DMS53 treated with DMSO at 0.1 percent for 48 hours (cell line): Measurements from ENCODE around the gene CSNK1A1.
"Not testable (repeated sequence)": the region's sequence is repeated elsewhere in the genome, so short reads cannot be mapped to it uniquely, and the experiment has no call there.

Source experiments
- DNase-seq: peaks from one replicate; lab custom pipeline; 2025; ENCODE audit not compliant: unreplicated experiment; lab: John Stamatoyannopoulos, UW

The CSNK1A1 gene

DNA sequence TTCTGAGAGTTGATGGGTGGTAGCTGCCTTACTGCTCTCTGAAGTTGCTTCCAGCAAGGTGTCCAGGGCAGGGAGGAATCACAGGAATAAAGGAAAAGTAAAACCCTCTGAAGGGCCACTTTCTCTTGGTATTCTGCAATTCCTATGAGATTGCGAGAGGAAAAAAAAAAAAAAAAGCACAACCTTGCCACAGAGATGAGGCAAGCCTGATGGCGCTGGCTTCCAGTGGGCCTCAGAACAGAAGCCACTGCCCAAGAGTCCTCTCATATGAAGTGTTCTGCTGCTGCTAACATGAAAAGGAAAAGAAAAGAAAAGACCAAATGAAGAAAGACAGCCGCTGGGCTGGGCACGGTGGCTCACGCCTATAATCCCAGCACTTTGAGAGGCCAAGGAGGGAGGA lies 91.3 kb downstream of the CSNK1A1 start:
- DNase-seq = no peak

DNA sequence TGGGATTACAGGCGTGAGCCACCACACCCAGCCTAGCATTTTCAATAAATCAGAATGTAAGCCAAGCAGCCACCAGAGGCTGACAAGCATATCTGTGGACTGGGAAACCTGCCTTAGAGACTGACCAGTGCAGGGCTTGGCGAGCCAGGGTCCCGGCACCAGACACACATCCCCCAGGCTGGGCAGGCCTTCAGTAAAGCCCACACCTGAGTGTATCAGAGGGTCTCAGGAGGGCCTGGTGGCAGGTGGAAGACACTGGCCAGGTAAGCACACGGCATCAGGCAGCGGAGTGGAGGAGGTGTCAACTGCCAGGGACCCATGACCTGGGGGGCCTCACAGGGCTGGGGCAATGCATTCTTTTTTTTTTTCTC lies 93.9 kb downstream of the CSNK1A1 start:
- DNase-seq = no peak

DNA sequence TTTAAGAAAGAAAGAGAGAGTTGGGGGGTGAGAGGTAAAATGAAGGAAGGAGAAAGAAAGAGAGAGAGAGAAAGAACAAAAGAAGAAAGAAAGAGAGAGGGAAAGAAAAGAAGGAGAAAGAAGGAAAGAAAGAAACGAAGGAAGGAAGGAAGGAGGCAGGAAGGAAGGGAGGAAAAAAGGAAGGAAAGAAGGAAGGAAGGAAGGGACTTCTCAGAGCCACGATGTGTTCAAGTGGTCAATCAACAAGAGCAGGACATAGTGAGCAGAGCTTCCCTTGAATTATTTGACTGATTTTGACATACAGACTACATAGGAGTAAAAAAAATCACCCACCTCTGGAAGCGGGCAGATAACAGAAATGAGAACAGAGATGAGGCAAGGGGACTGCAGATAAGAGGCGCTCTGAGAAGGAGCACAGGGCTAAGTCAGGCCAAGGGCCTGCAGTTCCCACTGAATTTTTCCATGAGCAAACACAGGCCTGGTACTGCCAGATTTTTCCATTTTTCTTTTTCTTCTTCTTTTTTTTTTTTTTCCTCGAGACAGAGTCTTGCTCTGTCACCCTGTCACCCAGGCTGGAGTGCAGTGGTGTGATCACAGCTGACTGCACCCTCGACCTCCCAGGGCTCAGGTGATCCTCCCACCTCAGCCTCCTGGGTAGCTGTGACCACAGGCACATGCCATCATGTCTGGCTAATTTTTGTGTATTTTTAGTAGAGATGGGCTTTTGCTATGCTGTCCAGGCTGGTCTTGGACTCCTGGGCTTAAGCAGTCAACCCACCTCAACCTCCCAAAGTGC lies 94.4 kb downstream of the CSNK1A1 start:
- no peak for DNase-seq

DNA sequence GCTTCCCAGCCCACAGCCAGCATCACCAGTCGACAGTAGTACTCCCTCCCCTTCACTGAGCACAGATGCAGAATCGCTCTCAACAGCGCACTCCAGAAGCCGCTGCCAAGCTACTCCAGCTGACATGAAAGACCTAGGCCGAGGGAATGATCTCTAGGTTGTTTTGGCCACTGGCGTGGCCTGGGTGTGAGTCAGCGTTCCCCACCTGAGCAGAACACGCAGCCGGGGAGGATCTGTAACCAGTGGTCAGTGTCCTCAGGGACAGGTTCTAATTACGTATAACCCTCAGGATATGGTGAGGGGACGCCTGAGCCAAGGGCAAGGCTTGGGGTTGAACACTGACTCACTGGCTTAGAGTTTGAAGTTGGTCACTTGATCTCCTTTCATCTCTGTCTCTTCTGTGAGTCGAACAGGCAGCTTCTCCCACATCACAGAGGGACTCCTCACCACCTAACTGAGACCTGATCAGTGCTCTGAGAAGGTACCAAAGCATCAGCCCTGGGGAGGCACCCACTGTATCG lies 95.3 kb downstream of the CSNK1A1 start:
- no peak for DNase-seq

DNA sequence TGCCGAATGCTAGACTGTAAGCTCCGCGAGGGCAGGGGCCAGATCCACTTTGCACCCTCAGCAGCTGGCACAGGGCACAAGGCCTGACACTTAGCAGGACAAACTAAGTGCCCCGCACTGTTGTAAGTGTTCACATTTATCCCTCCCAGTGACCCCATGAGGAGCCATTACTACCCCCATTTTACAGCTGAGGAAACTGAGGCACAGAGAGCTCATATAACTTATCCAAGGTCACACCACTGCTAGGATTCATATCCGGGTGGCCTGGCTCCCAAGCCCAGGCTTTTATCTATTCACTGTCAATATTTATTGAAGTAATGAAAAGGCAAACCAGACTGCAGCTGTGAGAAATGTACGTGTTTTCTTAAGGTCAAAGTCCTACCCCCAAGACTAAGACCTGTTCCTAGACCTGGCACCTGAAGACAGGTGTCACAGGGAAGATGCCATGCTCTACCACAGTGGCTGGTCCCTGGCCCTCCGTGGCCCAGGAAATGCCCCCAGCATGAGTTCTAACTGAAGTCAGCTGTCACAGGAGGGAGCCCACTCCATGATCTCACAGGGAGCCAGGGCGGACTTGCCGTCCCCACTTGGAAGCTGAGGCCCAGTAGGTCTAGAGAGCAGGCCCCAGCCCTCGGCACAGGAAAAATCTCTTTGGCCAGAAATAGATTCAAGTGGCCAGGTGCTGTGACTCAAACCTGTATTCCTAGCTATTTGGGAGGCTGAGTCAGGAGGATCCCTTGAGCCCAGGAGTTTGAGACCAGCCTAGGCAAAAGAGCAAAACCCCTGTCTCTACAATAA lies 97.4 kb downstream of the CSNK1A1 start:
- DNase-seq = no peak

DNA sequence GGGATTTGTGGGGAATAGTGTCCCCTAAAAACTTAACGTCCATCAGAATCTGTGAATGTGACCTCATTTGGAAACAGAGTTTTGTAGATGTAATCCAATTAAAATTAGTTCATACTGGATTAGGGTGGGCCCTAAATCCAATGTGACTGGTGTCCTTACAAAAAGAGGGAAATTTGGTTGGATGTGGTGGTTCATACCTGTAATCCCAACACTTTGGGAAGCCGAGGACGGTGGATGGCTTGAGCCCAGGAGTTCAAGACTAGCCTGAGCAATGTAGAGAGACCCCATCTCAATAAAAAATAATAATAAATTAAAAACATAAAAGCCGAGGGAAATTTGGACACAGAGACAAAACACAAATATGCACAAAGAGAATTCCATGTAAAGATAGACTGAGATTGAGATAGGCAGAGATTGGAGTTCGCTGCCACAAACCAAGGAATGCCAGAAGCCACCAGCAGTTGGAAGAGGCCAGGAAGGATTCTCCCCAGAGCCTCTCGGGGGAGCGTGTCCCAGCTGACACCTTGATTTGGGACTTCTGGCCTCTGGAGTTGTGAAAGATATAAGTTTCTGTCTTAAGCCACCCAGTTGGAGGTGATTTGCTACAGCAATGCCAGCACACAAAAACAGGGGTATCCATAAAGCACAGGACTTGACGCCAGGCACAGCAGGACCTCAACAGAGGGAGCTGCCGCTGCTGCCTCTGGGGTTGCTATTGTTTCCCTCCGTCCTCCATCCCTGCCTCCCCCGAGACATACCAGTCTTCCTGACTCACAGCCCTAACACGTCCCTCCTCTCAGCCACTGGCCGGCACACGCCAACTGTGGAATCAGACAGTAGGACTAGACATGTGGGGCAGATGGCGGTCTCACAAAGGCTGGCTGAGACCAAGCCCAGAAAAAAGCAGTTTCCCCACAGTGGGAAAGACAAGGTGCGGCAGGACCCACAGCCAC lies 98.3 kb downstream of the CSNK1A1 start:
- DNase-seq = no peak

DNA sequence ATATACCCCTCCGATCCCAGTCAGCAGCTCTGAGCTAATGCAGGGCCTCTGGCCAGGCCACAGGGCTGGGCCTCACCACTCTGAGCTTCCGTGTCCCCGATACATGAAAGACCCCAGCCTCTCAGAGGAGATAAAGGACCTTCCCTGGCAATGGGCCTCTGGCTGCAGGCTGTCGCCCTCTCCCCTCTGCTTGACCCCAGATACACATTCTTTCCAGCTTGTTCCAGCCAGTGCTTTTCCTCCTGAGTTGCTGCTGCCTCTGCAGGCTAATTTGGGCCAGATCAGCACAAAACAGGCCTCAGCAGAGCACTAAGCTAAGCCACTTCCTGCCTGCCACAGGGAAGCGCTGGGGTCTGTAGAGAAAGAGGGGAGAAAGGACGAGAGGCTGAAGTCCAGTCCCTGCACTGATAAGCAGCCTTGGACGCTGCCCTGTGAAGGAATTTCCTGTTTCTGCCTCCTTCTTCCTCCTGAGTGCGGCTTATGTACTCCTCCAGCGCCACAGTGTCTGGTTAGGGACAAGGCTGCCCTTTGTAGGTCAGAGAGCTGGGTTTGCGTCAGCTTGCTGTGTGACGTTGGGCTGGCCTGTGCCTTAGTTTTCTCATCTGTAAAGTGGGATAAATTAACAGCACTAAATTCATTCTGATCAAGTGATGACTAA lies 99.1 kb downstream of the CSNK1A1 start:
- no peak for DNase-seq

DNA sequence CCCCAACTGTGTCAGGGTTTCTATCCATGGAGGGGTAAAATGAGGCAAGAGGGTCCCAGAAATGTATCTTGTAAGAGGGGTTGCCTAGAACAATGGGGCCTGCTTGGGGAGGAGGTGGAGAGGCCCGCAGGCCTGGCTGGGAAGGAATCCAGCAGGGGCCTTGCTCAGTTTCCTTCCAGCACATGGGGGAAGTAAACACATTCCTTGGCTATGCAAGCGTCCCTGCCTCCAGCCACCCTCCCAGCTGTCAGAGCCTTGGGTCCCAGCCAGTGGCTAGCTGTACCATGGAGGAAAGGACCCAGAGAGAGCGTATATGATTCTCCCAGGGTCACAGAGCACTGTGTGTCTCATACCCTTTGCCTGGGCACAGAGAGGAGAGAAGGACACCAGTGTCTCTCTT lies 101.0 kb downstream of the CSNK1A1 start:
- no peak for DNase-seq

DNA sequence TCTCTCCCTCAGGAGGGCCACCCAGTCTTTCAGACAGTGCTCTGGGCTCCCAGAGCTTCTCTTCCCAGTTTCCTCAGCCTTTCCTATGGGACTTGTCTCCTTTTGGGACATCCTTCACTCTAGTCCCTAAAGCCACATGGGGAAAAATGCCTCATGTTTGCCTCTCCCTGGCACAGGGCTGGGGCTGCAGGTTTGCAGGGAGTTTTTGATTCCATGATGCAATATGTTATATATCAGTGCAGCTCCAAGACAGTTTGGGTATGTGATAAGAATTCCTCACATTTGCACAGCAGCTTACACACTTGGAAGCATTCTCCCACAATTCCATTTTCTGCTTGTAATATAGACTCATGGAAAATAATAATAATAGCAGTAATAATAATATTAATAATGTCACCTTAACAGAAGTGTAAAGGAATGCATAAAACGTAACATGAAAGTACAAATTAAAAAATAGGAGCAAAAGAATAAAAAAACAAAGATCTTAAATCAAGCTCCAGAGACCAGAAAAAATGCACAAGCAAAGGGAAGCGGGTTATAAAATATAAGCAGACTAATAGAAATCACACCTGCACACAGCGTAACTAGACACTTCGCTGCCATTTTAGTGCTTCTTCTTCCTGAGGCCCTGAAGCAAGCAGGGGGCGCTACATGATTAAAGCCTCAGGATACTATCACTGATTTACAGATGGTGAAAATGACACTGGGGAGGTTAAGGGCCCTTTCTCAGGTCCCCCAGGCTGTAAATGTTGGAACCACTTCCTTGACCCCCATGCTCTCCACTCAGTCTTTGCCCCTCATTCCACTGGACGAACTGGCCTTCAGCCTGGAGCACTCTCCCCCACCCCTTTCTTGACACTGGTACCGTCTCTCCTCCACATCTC lies 102.2 kb downstream of the CSNK1A1 start:
- DNase-seq = peak; percentile 31

DNA sequence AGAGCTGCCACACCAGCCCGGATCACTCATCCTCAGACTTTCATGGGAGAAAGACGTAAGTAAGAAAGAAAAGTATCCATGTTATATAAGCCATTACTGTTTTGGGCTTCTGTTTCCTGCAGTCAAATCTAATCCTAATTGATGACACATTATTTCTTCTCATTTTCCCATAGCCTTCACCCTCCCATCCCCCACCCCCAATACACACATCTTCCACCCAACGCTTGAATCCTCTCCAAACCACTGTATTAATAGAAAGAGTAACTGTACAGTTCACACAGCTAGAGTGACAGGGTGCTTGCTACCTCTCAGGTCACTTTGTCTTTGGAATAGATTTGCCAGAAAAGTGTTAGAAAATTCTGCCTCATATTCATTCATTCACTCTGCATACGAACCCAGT lies 102.8 kb downstream of the CSNK1A1 start:
- DNase-seq = no peak

DNA sequence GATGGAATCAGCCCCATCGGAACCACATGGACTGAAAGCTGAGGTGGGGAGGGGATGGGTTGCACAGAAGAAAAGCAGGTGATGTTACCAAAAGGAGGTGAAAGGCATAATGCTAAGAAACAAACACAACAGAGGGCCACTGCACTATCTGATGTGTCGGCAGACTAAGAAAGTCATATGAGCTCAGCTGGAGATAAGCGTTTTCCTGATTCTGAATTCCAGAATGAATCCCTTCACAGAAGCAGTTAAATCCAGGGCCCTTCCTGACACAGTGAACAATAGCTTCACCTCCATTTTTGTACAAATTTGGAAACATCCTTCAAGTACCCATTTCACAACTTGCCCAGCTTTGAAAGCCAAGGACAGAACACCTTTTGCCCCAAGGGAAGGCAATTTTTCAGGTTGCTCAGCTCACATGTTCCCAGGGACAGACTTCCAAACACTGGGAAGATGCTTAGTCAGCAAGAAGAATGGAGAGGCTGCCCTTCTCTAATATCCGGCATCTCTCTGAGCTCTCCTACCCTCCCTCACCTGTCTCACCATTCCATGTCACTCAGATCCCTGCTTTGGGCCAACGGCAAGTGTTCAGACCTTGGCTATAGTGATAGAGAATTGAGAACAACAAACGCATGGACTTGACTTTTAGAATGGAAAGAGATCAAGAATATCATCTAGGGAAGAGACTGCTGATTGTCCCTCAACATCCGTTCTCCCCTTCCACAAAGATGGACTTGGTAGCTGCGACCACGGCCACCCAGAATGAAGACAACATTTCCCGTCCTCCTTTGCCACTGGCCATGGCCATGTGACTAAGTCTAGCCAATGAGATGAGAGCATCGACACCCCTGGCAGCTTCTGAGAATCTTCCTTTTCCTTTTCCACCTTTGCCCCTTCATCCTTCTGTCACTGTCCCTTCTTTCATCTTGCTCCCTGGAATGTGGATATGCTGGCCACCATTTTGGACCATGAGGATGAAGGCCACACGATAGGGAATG lies 103.6 kb downstream of the CSNK1A1 start:
- DNase-seq = no peak

DNA sequence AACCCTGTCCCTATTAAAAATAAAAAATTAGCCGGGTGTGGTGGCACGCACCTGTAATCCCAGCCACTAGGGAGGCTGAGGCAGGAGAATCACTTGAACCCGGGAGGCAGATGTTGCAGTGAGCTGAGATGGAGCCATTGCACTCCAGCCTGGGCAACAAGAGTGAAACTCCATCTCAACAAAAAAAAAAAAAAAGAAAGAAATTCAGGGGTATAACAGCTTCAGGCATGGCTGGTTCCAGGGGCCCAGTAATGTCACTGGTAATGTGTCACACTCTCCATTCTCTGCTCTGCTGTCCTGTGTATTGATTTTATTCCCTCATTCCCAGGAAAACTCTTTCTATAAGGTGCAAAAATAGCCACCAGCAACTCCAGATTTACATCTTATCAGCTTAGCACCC lies 104.4 kb downstream of the CSNK1A1 start:
- DNase-seq = not testable (repeated sequence)

DNA sequence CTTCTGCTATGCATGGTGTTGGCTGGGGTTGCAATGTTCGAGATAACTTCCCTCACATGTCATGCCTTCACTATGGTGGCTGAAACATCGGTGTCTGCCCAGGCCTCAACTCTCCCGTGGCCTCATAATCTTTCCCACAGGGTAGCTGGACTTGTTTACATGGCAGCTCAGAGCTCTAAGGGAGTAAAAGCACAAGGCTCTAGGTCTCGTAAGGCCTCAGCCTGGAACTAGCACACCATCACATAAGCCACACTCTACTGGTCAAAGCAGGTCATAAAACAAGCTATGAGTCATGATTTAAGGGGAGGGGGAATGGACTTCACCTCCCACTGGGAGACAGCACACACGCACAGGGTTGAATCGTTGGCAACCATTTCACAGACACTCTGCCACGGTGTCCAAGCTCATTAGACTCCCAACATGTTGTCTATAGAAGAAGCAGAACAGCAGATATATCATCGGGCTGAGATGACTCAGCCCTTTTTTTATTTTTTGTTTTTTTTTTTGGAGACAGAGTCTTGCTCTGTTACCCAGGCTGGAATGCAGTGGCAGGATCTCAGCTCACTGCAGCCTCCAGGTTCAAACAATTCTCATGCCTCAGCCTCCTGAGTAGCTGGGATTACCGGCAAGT lies 105.4 kb downstream of the CSNK1A1 start:
- DNase-seq = peak; percentile 41

DNA sequence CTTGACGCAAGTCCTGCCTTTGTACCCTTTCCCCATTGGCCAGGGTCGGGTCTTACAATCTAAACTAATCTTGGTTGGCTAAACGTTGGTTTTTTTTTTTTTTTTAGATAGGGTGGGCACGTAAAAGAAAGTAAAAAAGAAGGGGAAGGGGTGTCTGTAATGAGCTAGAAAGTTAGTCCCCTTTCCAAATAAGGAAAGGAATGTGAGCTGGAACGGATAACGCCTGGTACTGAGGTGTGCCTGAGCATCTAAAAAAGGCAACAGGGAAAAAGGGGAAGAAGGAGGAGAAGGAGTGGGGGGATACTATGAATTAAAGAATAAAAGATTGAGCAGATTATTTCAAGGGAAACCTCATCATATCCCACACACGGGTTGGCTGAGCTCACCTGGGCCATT lies 105.9 kb downstream of the CSNK1A1 start:
- no peak for DNase-seq

DNA sequence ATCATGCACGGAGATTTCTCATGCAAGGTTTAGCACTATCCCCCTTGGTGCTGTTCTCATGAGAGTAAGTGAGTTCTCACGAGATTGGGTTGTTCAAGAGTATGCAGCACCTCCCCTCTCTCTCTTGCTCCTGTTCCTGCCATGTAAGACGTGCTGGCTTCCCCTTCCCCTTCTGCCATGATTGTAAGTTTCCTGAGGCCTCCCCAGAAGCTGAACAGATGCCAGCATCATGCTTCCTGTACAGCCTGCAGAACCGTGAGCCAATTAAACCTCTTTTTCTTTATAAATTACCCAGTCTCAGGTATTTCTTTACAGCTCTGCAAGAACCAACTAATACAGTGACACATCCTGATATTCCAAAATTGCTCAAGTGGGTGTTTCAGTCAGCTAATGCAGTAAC lies 106.8 kb downstream of the CSNK1A1 start:
- not testable (repeated sequence) for DNase-seq

DNA sequence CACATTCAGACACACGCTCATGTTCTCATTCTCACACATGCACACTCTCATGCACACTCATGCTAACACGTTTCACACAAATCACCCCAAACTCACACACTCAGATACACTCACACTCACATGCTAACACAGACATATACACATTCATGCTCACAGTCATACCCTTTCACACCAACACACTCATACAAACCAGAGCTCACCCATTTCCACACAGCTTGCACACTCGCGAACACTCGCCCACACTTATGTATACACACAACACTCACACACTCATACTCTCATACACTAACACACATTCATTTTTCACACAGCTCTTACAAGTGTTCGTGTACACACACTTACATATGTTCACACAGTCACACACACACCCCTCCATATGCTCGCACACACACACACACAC lies 108.0 kb downstream of the CSNK1A1 start:
- no peak for DNase-seq

DNA sequence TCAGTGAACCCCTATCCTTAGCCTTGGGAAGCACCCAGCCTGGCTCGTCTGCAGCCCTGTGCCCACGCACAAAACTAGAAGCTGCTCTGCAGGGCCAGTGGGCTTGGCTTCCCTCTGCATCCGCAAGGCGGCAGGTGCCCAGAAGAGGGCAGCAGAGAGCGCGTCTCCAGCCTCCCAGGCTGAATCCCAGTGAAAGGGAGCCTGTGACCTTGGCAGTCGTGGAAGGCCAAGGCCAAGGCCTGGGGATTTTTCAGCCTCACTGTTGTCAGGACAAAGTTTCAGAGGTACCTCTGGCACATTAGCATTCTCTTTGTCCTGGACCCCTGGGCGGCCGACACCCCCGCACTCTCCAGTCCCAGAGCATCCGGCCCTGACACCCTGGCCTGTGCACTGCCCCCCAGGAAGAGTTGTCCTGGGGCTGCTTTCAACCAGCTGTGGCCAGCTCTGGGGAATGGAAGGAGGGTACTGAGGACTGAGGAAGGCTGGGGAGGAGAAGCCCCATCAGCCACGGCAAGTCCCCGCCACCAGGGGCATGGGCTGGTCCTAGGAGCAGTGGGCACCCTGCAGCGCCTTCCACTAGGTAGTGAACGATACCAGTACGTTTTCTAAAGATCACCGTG lies 108.6 kb downstream of the CSNK1A1 start:
- DNase-seq = peak; percentile 71
